Measurements from ENCODE around the gene RINL.

Gene RINL

GRCh38 chr19:38838208-38838985 lies 39.7 kb downstream of the RINL start:
- no peak overlapping the region for H3K4me3 ChIP-seq (replicated peaks in 1 of 2; ENCODE audit: low read depth in 2 of 2, low read length in 2 of 2)
- TF ChIP-seq, protein P1, sequence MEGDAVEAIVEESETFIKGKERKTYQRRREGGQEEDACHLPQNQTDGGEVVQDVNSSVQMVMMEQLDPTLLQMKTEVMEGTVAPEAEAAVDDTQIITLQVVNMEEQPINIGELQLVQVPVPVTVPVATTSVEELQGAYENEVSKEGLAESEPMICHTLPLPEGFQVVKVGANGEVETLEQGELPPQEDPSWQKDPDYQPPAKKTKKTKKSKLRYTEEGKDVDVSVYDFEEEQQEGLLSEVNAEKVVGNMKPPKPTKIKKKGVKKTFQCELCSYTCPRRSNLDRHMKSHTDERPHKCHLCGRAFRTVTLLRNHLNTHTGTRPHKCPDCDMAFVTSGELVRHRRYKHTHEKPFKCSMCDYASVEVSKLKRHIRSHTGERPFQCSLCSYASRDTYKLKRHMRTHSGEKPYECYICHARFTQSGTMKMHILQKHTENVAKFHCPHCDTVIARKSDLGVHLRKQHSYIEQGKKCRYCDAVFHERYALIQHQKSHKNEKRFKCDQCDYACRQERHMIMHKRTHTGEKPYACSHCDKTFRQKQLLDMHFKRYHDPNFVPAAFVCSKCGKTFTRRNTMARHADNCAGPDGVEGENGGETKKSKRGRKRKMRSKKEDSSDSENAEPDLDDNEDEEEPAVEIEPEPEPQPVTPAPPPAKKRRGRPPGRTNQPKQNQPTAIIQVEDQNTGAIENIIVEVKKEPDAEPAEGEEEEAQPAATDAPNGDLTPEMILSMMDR (IDR thresholded peaks at IDR 0.05; ENCODE audit: low read depth, low read length): no peak
- no peak for DNase-seq (ENCODE audit: low read depth in 2 of 2)

DNA sequence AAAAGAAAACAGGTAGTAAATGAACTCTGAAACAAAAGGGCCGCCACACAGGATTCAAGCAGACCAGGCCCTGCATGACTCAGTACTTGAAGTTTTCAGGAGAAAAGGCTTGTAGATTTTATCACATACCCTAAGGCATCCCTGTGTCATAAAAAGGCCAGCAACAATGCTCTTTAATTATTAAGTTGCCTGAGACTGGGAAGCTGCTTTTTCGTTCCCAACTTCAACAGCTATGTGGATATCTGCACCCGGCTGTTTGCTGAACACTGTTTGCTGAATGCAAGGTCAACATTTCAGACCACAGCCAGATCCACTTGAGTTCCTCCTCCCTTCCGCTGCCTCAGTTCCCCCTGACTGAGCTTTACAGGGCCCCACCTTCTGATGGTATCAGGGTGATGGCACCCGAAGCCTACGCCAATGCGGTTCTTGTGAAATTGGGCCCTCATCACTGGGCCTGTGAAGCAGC lies 40.4 kb downstream of the RINL start:
- no peak for DNase-seq (ENCODE audit: low read depth in 2 of 2)
- TF ChIP-seq, protein P1 (IDR thresholded peaks at IDR 0.05; ENCODE audit: low read depth, low read length): no peak
- H3K4me3 ChIP-seq (replicated peaks in 1 of 2; ENCODE audit: low read depth in 2 of 2, low read length in 2 of 2): no peak overlapping the region

- no peak for DNase-seq (ENCODE audit: low read depth in 2 of 2)
- H3K4me3 ChIP-seq (replicated peaks in 1 of 2; ENCODE audit: low read depth in 2 of 2, low read length in 2 of 2): no peak overlapping the region
- TF ChIP-seq, protein P1 (IDR thresholded peaks at IDR 0.05; ENCODE audit: low read depth, low read length): no peak
Observed at GRCh38 chr19:38836983-38837626, 41.0 kb downstream of the RINL start.

DNA sequence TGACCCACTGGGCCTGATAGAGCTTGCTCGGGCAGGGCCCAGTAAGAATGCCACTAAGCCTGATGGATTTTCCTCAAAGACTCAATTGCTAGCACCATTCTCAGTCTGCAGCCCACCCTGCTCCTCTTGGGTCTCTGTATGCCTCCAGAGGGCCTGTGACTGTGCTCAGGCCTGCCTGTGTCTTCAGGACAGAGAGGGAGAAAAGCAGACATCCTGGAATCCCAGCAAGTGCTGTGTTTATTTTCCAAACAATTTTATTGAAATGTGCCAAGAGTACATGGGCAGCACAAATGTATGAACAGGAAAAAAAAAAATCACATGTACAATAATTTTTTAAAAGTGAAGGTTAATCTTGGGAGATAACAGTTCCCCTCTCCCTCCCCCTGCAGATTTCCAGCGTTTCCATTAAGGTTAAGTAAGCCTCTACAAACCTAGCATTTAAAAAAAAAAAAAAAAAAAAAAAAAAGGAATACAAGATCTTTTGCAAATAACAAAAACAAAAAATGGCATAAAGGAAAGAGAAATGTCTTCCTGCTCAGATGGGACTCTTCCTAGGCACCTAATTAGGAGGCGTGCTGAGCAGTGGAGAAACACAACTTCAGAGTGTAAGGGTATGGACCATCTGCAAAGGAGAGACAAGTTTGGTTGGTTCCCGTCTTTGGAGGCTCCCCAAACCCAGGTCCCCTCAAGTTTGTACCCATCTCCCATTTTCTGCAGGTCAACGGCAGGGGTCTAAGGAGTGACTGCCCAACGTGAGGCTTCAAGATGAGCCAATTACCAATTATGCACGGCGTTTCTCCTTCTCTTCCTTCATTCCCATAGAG lies 41.7 kb downstream of the RINL start:
- no peak for DNase-seq (ENCODE audit: low read depth in 2 of 2)
- H3K4me3 ChIP-seq (replicated peaks in 1 of 2; ENCODE audit: low read depth in 2 of 2, low read length in 2 of 2): no peak overlapping the region

GRCh38 chr19:38834590-38834989 lies 43.5 kb downstream of the RINL start:
- no peak overlapping the region for H3K4me3 ChIP-seq (replicated peaks in 1 of 2; ENCODE audit: low read depth in 2 of 2, low read length in 2 of 2)
- DNase-seq (ENCODE audit: low read depth in 2 of 2): no peak
- TF ChIP-seq, protein P1 (IDR thresholded peaks at IDR 0.05; ENCODE audit: low read depth, low read length): no peak

More for the DNA sequence above, 41.7 kb downstream of the RINL start:
- TF ChIP-seq, protein P1 (IDR thresholded peaks at IDR 0.05; ENCODE audit: low read depth, low read length): no peak

- peak in 1 of 2 donors; percentile 31 for DNase-seq (ENCODE audit: low read depth in 2 of 2)
- H3K4me3 ChIP-seq (replicated peaks in 1 of 2; ENCODE audit: low read depth in 2 of 2, low read length in 2 of 2): no peak overlapping the region
- TF ChIP-seq, protein P1 (IDR thresholded peaks at IDR 0.05; ENCODE audit: low read depth, low read length): no peak
Observed at GRCh38 chr19:38834104-38834490, 44.0 kb downstream of the RINL start.
